CD14-positive monocyte (primary cell): ENCODE measurements around the gene ZNF83. TPM values are rescaled to one million over a fixed set of nuclear protein-coding genes. Genes with fewer than 3 reads are reported as not detected.

Experiments
- DNase-seq, 3 donors: peaks; one replicate each; pipeline ENCODE4 v3.0.0-alpha.2; 2011 to 2022
- H2AFZ ChIP-seq: 2 replicates; pipeline ENCODE4 v1.6.0; 2012; ENCODE audit warnings: mild to moderate bottlenecking, low read depth, low read length, inconsistent platforms; ENCODE audit not compliant: insufficient read depth, poor library complexity, severe bottlenecking
- H3K27ac ChIP-seq, 2 donors: 1 replicate in 1 of 2; 2 replicates in 1 of 2; pipeline ENCODE4 v1.5.1; 2012 to 2013; ENCODE audit warnings: low read length in 2 of 2, control low read depth in 1 of 2, inconsistent platforms in 1 of 2, low read depth in 1 of 2, mild to moderate bottlenecking in 1 of 2
- H3K27me3 ChIP-seq, 2 donors: one replicate each; pipeline versions ENCODE4 v1.6.0 to v1.6.1; 2011 to 2013; ENCODE audit warnings: low read length in 2 of 2; ENCODE audit not compliant: control insufficient read depth in 2 of 2, insufficient read depth in 2 of 2
- H3K36me3 ChIP-seq, 2 donors: replicated peaks in 1 of 2; 1 replicate in 1 of 2; 2 replicates in 1 of 2; pipeline versions ENCODE4 v1.5.1 to v1.6.1; 2012 to 2013; ENCODE audit warnings: low read length in 2 of 2, control low read depth in 1 of 2, inconsistent platforms in 1 of 2, mild to moderate bottlenecking in 1 of 2; ENCODE audit not compliant: insufficient read depth in 2 of 2, control insufficient read depth in 1 of 2
- H3K4me1 ChIP-seq, 2 donors: 1 replicate in 1 of 2; 2 replicates in 1 of 2; pipeline versions ENCODE4 v1.5.1 to v1.6.1; 2012 to 2013; ENCODE audit warnings: low read length in 2 of 2, control low read depth in 1 of 2, inconsistent platforms in 1 of 2, mild to moderate bottlenecking in 1 of 2, moderate library complexity in 1 of 2; ENCODE audit not compliant: insufficient read depth in 2 of 2, control insufficient read depth in 1 of 2
- H3K4me2 ChIP-seq: replicated peaks from 2 replicates; pipeline ENCODE3; 2012; ENCODE audit warnings: low read length, moderate library complexity, mild to moderate bottlenecking; ENCODE audit not compliant: poor library complexity, severe bottlenecking; ENCODE audit errors: extremely low read depth
- H3K4me3 ChIP-seq, 3 experiments: fragments of 200-600 bp in 1 of 3; sonication (generic) in 1 of 3; replicated peaks in 1 of 3; 1 replicate in 2 of 3; 2 replicates in 1 of 3; pipeline ENCODE4 v1.5.1; 2011 to 2013; ENCODE audit warnings: low read length in 3 of 3, mild to moderate bottlenecking in 3 of 3, control low read depth in 2 of 3, low read depth in 2 of 3, inconsistent platforms in 1 of 3, moderate library complexity in 1 of 3
- H3K79me2 ChIP-seq: 2 replicates; pipeline ENCODE4 v1.6.0; 2012; ENCODE audit warnings: mild to moderate bottlenecking, control low read depth, inconsistent platforms, low read length, moderate library complexity; ENCODE audit not compliant: insufficient read depth
- H3K9ac ChIP-seq: 2 replicates; pipeline ENCODE4 v1.6.0; 2017; ENCODE audit warnings: low read length, mild to moderate bottlenecking; ENCODE audit not compliant: insufficient read depth, poor library complexity, severe bottlenecking
- H3K9me3 ChIP-seq, 2 donors: replicated peaks in 1 of 2; 1 replicate in 1 of 2; 2 replicates in 1 of 2; pipeline versions ENCODE4 v1.5.1 to v1.6.1; 2012 to 2013; ENCODE audit warnings: low read length in 2 of 2, control low read depth in 1 of 2; ENCODE audit not compliant: control insufficient read depth in 1 of 2, insufficient read depth in 1 of 2
- H4K20me1 ChIP-seq: 2 replicates; pipeline ENCODE4 v1.6.0; 2012; ENCODE audit warnings: mild to moderate bottlenecking, low read length, control low read depth, moderate library complexity; ENCODE audit not compliant: insufficient read depth
- H3K27ac Mint-ChIP-seq, 7 donors: one replicate each; pipeline ENCODE4 v1.8.0; 2020; ENCODE audit warnings: mild to moderate bottlenecking in 7 of 7, mixed read lengths in 7 of 7, moderate library complexity in 6 of 7, inconsistent platforms in 2 of 7
- H3K27me3 Mint-ChIP-seq, 3 donors: one replicate each; pipeline ENCODE4 v1.8.0; 2021 to 2022; ENCODE audit warnings: low read depth in 3 of 3, mild to moderate bottlenecking in 3 of 3, mixed read lengths in 3 of 3, moderate library complexity in 3 of 3, inconsistent platforms in 1 of 3
- H3K36me3 Mint-ChIP-seq, 2 donors: one replicate each; pipeline ENCODE4 v1.8.0; 2020; ENCODE audit warnings: mixed read lengths in 2 of 2, inconsistent platforms in 1 of 2, mild to moderate bottlenecking in 1 of 2
- H3K4me1 Mint-ChIP-seq: one replicate; pipeline ENCODE4 v1.8.0; 2020; ENCODE audit warnings: mild to moderate bottlenecking, mixed read lengths
- H3K4me3 Mint-ChIP-seq, 2 donors: one replicate each; pipeline ENCODE4 v1.8.0; 2020; ENCODE audit warnings: mild to moderate bottlenecking in 2 of 2, mixed read lengths in 2 of 2, moderate library complexity in 1 of 2
- H3K9me3 Mint-ChIP-seq, 7 donors: one replicate each; pipeline ENCODE4 v1.8.0; 2020 to 2022; ENCODE audit warnings: mixed read lengths in 7 of 7, mild to moderate bottlenecking in 6 of 7, moderate library complexity in 6 of 7, inconsistent platforms in 2 of 7
- WGBS: methylation state at CpG from one replicate; pipeline ENCODE4 v1.1.5; 2013; ENCODE audit warnings: missing lambda C conversion rate; ENCODE audit not compliant: insufficient coverage; 5-methylcytosine and 5-hydroxymethylcytosine counted together
- intact Hi-C, 2 donors: fragments of 100-400 bp; cut with micrococcal nuclease; formaldehyde crosslinking; loops; one replicate each; pipeline versions ENCODE4 v1.15.0 to v1.15.1; 2023
- polyA plus RNA-seq, 3 donors: library from polyadenylated mRNA; depleted of rRNA in 1 of 3; unstranded in 2 of 3; stranded (reverse) in 1 of 3; fragments of 300-500 nt in 2 of 3; fragments of >200 nt in 1 of 3; fragmentation: Illumina TruSeq in 2 of 3; gene quantifications; 1 replicate in 2 of 3; 2 replicates in 1 of 3; pipeline ENCODE4 v1.2.3, GENCODE V29; 2012 to 2021
- TF ChIP-seq, protein P1 (sequence below): fragments of 200-600 bp; IDR thresholded peaks from one replicate; pipeline ENCODE4 v1.8.0; 2022; ENCODE audit warnings: antibody characterized with exemption, mild to moderate bottlenecking

ZNF83 gene
- polyA plus RNA-seq, 3 donors: 2.4 to 47.1 (median 7.2) TPM

DNA sequence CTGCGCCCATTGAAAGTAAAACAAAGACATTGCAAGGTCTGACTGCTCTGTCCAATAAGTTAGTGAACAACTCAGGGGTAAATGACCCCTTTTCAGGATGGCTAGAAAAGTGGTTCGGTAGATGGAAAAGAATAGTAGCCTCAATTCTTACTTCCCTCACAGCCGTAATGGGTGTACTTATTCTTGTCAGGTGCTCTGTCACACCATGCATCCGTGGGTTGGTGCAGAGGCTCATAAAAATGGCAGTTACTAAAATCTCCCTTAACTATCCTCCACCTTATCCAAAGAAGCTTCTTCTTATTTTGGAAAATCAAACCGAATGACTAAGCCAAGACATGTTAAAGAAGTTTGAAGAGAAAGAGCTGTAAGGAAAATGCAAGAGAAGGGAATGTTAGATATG lies 31.4 kb upstream of the ZNF83 start:
- Mint-ChIP-seq H3K27me3 (peaks cover 0 to 2% (median 0%) of the 10 kb centered on the region in 3 donors), H3K4me1 (peaks cover 6% of the 10 kb centered on the region), H3K27ac (no peak overlapping the region), H3K9me3 (peaks cover 2 to 76% (median 43%) of the 10 kb centered on the region in 7 donors), H3K36me3 (peaks cover 35 to 47% of the 10 kb centered on the region in 2 donors), H3K4me3 (no peak overlapping the region)
- Histone ChIP-seq H3K27me3 (no peaks in the 10 kb centered on the region), H3K9me3 (peaks cover 0 to 34% of the 10 kb centered on the region in 2 donors), H4K20me1 (no peaks in the 10 kb centered on the region), H2AFZ (no peak overlapping the region), H3K79me2 (peaks cover 48% of the 10 kb centered on the region), H3K9ac (no peak overlapping the region), H3K4me1 (no peaks in the 10 kb centered on the region), H3K4me3 (no peak overlapping the region), H3K36me3 (peaks cover 2 to 43% of the 10 kb centered on the region in 2 donors), H3K4me2 (no peak overlapping the region), H3K27ac (no peak overlapping the region)
- 100% methylated on average over 3 of the region's 5 CpGs for WGBS
- TF ChIP-seq, protein P1, sequence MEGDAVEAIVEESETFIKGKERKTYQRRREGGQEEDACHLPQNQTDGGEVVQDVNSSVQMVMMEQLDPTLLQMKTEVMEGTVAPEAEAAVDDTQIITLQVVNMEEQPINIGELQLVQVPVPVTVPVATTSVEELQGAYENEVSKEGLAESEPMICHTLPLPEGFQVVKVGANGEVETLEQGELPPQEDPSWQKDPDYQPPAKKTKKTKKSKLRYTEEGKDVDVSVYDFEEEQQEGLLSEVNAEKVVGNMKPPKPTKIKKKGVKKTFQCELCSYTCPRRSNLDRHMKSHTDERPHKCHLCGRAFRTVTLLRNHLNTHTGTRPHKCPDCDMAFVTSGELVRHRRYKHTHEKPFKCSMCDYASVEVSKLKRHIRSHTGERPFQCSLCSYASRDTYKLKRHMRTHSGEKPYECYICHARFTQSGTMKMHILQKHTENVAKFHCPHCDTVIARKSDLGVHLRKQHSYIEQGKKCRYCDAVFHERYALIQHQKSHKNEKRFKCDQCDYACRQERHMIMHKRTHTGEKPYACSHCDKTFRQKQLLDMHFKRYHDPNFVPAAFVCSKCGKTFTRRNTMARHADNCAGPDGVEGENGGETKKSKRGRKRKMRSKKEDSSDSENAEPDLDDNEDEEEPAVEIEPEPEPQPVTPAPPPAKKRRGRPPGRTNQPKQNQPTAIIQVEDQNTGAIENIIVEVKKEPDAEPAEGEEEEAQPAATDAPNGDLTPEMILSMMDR: no peak
- intact Hi-C loops: no loop called here
- no peak for DNase-seq

- H3K4me3 Mint-ChIP-seq: no peak overlapping the region
- no peaks in the 10 kb centered on the region for H4K20me1 ChIP-seq
- no peak overlapping the region for H3K4me3 ChIP-seq
- H3K9ac ChIP-seq: no peak overlapping the region
- H3K79me2 ChIP-seq: peaks cover 32% of the 10 kb centered on the region
- TF ChIP-seq, protein P1: no peak
- no peaks in the 10 kb centered on the region for H3K27me3 Mint-ChIP-seq
- H3K27ac ChIP-seq: no peak overlapping the region
- H3K4me1 Mint-ChIP-seq: peaks cover 6% of the 10 kb centered on the region
- H3K4me2 ChIP-seq: no peak overlapping the region
- intact Hi-C loops: no loop called here
- no peaks in the 10 kb centered on the region for H3K4me1 ChIP-seq
- no peak for DNase-seq
- no peak overlapping the region for H3K27ac Mint-ChIP-seq
- peaks cover 31 to 44% of the 10 kb centered on the region in 2 donors for H3K36me3 Mint-ChIP-seq
- H3K27me3 ChIP-seq: no peaks in the 10 kb centered on the region
- no peak overlapping the region for H2AFZ ChIP-seq
- 100% methylated on average over 5 of the region's 6 CpGs for WGBS
- peaks cover 2 to 74% (median 32%) of the 10 kb centered on the region in 7 donors for H3K9me3 Mint-ChIP-seq
- peaks cover 0 to 34% of the 10 kb centered on the region in 2 donors for H3K9me3 ChIP-seq
- H3K36me3 ChIP-seq: peaks cover 2 to 40% of the 10 kb centered on the region in 2 donors
Observed at GRCh38 chr19:52667972-52668371, 29.8 kb upstream of the ZNF83 start.
